H1 (cell line): Measurements from ENCODE around the gene DTX2. TPM values are rescaled to one million over a fixed set of nuclear protein-coding genes. Genes with fewer than 3 reads are reported as not detected.
"Not testable (repeated sequence)": the region's sequence is repeated elsewhere in the genome, so short reads cannot be mapped to it uniquely, and the experiment has no call there.

Experiments used
- CTCF ChIA-PET: fragments of 300-600 bp; sonication (Branson Sonifier 250); formaldehyde crosslinking; loops from one replicate; lab custom pipeline; 2021; ENCODE audit not compliant: partially characterized antibody; lab: Charles Lee
- POLR2A ChIA-PET: fragments of 300-600 bp; sonication (Branson Sonifier 250); formaldehyde crosslinking; loops from one replicate; lab custom pipeline; 2021; ENCODE audit warnings: inconsistent platforms; ENCODE audit not compliant: partially characterized antibody; lab: Charles Lee
- DNase-seq, 2 experiments: peaks; one replicate each; pipeline versions ENCODE4 v3.0.0 to v3.0.0-alpha.2; 2010 to 2022; ENCODE audit warnings: low spot score in 2 of 2, low read depth in 1 of 2, mixed read lengths in 1 of 2
- FAIRE-seq: peaks from 2 replicates; lab custom pipeline; 2011; peaks lifted over from hg19 to GRCh38; lab: Jason Lieb, UNC
- H2AFZ ChIP-seq: 2 replicates; pipeline ENCODE4 v1.8.1; 2012; ENCODE audit warnings: low read length, inconsistent platforms
- H2AK5ac ChIP-seq: 2 replicates; pipeline ENCODE4 v1.6.1; 2013; ENCODE audit warnings: low read depth, low read length
- H2BK120ac ChIP-seq: replicated peaks from 2 replicates; pipeline ENCODE3; 2013; ENCODE audit warnings: low read depth, low read length, inconsistent platforms
- H2BK12ac ChIP-seq: 2 replicates; pipeline ENCODE4 v1.6.1; 2013; ENCODE audit warnings: low read depth, low read length
- H2BK15ac ChIP-seq: 2 replicates; pipeline ENCODE4 v1.6.1; 2013; ENCODE audit warnings: low read length
- H2BK20ac ChIP-seq: 2 replicates; pipeline ENCODE4 v1.6.1; 2013; ENCODE audit warnings: low read length
- H2BK5ac ChIP-seq: 2 replicates; pipeline ENCODE4 v1.6.1; 2013; ENCODE audit warnings: low read depth, low read length
- H3K14ac ChIP-seq: 2 replicates; pipeline ENCODE4 v1.6.1; 2013; ENCODE audit warnings: inconsistent platforms; ENCODE audit not compliant: insufficient read length
- H3K18ac ChIP-seq: 2 replicates; pipeline ENCODE4 v1.6.1; 2013; ENCODE audit warnings: low read length; ENCODE audit errors: extremely low read depth
- H3K23ac ChIP-seq: 2 replicates; pipeline ENCODE4 v1.6.1; 2013; ENCODE audit warnings: inconsistent platforms; ENCODE audit not compliant: insufficient read length
- H3K23me2 ChIP-seq: 2 replicates; pipeline ENCODE4 v1.6.1; 2013; ENCODE audit warnings: low read depth, low read length
- H3K27ac ChIP-seq: 2 replicates; pipeline ENCODE4 v1.6.1; 2011; ENCODE audit warnings: low read depth, low read length, inconsistent platforms
- H3K27me3 ChIP-seq, 4 experiments: replicated peaks in 1 of 4; 1 replicate in 1 of 4; 2 replicates in 3 of 4; pipeline versions ENCODE4 v1.6.1 to v1.8.1; 2011 to 2013; ENCODE audit warnings: low read length in 3 of 4, mild to moderate bottlenecking in 3 of 4, inconsistent platforms in 2 of 4, mixed read lengths in 2 of 4, moderate library complexity in 1 of 4; ENCODE audit not compliant: control insufficient read depth in 3 of 4, insufficient read depth in 3 of 4; ENCODE audit errors: extremely low read depth in 1 of 4
- H3K36me3 ChIP-seq, 4 experiments: 2 replicates each; pipeline versions ENCODE4 v1.6.1 to v1.8.1; 2011 to 2013; ENCODE audit warnings: mild to moderate bottlenecking in 4 of 4, low read length in 3 of 4, moderate library complexity in 2 of 4, control low read depth in 1 of 4, inconsistent platforms in 1 of 4; ENCODE audit not compliant: insufficient read depth in 4 of 4, control insufficient read depth in 2 of 4
- H3K4ac ChIP-seq: replicated peaks from 2 replicates; pipeline ENCODE3; 2013; ENCODE audit warnings: low read length, low read depth, mixed read lengths, inconsistent platforms; ENCODE audit not compliant: insufficient read length
- H3K4me1 ChIP-seq, 4 experiments: replicated peaks in 1 of 4; 1 replicate in 1 of 4; 2 replicates in 3 of 4; pipeline versions ENCODE4 v1.6.1 to v1.8.1; 2011 to 2013; ENCODE audit warnings: low read length in 3 of 4, inconsistent platforms in 2 of 4, mixed read lengths in 1 of 4; ENCODE audit not compliant: insufficient read depth in 4 of 4, control insufficient read depth in 3 of 4
- H3K4me2 ChIP-seq, 2 experiments: 2 replicates each; pipeline versions ENCODE4 v1.6.1 to v1.8.1; 2011 to 2013; ENCODE audit warnings: low read depth in 2 of 2, low read length in 2 of 2, control low read depth in 1 of 2, inconsistent platforms in 1 of 2, mild to moderate bottlenecking in 1 of 2; ENCODE audit not compliant: insufficient read depth in 1 of 2
- H3K4me3 ChIP-seq, 4 experiments: fragments of 200-600, 300-600 bp in 1 of 4; sonication (generic), shearing (Covaris generic), sonication (Bioruptor Twin) in 1 of 4; 2 replicates each; pipeline versions ENCODE4 v1.5.1 to v1.8.1; 2011 to 2016; ENCODE audit warnings: low read length in 4 of 4, low read depth in 3 of 4, control low read depth in 2 of 4, inconsistent platforms in 2 of 4, mild to moderate bottlenecking in 2 of 4, mixed read lengths in 1 of 4, moderate library complexity in 1 of 4; ENCODE audit not compliant: insufficient read depth in 2 of 4; ENCODE audit errors: extremely low read depth in 1 of 4
- H3K56ac ChIP-seq: replicated peaks from 2 replicates; pipeline ENCODE3; 2013; ENCODE audit warnings: low read depth, mild to moderate bottlenecking, mixed read lengths, low read length, inconsistent platforms; ENCODE audit not compliant: insufficient read length
- H3K79me1 ChIP-seq: 2 replicates; pipeline ENCODE4 v1.6.1; 2013; ENCODE audit warnings: low read depth, low read length, control low read depth
- H3K79me2 ChIP-seq, 2 experiments: 2 replicates each; pipeline versions ENCODE4 v1.6.1 to v1.8.1; 2012 to 2013; ENCODE audit warnings: low read length in 2 of 2, mild to moderate bottlenecking in 2 of 2, inconsistent platforms in 1 of 2; ENCODE audit not compliant: insufficient read depth in 2 of 2, control insufficient read depth in 1 of 2
- H3K9ac ChIP-seq, 4 experiments: replicated peaks in 1 of 4; 1 replicate in 1 of 4; 2 replicates in 3 of 4; pipeline versions ENCODE4 v1.6.1 to v1.8.1; 2011 to 2013; ENCODE audit warnings: low read depth in 3 of 4, low read length in 3 of 4, control low read depth in 2 of 4, mild to moderate bottlenecking in 2 of 4, moderate library complexity in 2 of 4, inconsistent platforms in 1 of 4; ENCODE audit errors: extremely low read depth in 1 of 4
- H3K9me3 ChIP-seq, 2 experiments: 2 replicates each; pipeline versions ENCODE4 v1.6.1 to v1.8.1; 2012 to 2013; ENCODE audit warnings: mild to moderate bottlenecking in 2 of 2, moderate library complexity in 2 of 2, control low read depth in 1 of 2, inconsistent platforms in 1 of 2, low read depth in 1 of 2, low read length in 1 of 2, mixed read lengths in 1 of 2; ENCODE audit not compliant: insufficient read depth in 2 of 2
- H4K20me1 ChIP-seq, 2 experiments: replicated peaks in 1 of 2; 2 replicates each; pipeline versions ENCODE3 to v1.8.1; 2011 to 2013; ENCODE audit warnings: inconsistent platforms in 2 of 2, low read length in 2 of 2, mild to moderate bottlenecking in 1 of 2; ENCODE audit not compliant: insufficient read depth in 2 of 2, control insufficient read depth in 1 of 2
- H4K5ac ChIP-seq: 2 replicates; pipeline ENCODE4 v1.6.1; 2013; ENCODE audit warnings: low read length, low read depth, mixed read lengths, inconsistent platforms; ENCODE audit not compliant: insufficient read length
- H4K8ac ChIP-seq: 2 replicates; pipeline ENCODE4 v1.8.0; 2013; ENCODE audit warnings: mild to moderate bottlenecking, moderate library complexity, low read length, inconsistent platforms; ENCODE audit not compliant: insufficient read depth; ENCODE audit errors: extremely low read depth
- H4K91ac ChIP-seq: replicated peaks from 2 replicates; pipeline ENCODE3; 2013; ENCODE audit warnings: low read length, mixed read lengths, inconsistent platforms; ENCODE audit not compliant: insufficient read length
- WGBS, 2 experiments: shearing (Covaris generic) in 1 of 2; methylation state at CpG; one replicate each; pipeline versions ENCODE4 v1.1.6 to v1.1.7; 2013 to 2015; ENCODE audit warnings: low lambda C conversion rate in 2 of 2, mixed read lengths in 2 of 2, inconsistent platforms in 1 of 2, low coverage in 1 of 2, missing lambda C conversion rate in 1 of 2; ENCODE audit not compliant: insufficient replicate concordance in 2 of 2, insufficient coverage in 1 of 2, insufficient read length in 1 of 2; ENCODE audit errors: extremely low coverage in 1 of 2, missing lambda C conversion rate in 1 of 2; 5-methylcytosine and 5-hydroxymethylcytosine counted together
- polyA plus RNA-seq, 7 experiments: library from polyadenylated mRNA; depleted of rRNA in 3 of 7; stranded (reverse) in 5 of 7; unstranded in 2 of 7; fragments of >200 nt in 5 of 7; fragments of 200-250 nt in 2 of 7; gene quantifications; 1 replicate in 5 of 7; 2 replicates in 1 of 7; 4 replicates in 1 of 7; pipeline versions ENCODE4 v1.2.1 to v1.2.3, GENCODE V29; 2011 to 2013; ENCODE audit warnings: missing spikeins in 2 of 7, mixed read lengths in 2 of 7
- total RNA-seq: library from RNA; stranded (reverse); fragmentation: NEBNext Ultra II Directional; extraction: Animal tissue kit (Norgen Biotek cat#: 25700); gene quantifications from 2 replicates; pipeline ENCODE4 v1.2.1, GENCODE V29; 2021

DTX2 gene
- total and polyA plus RNA-seq, 2 of the 8 experiments (the other 6 are each of a cell fraction or from before 2014, with no cell fraction given): 37.4 to 59.1 TPM

DNA sequence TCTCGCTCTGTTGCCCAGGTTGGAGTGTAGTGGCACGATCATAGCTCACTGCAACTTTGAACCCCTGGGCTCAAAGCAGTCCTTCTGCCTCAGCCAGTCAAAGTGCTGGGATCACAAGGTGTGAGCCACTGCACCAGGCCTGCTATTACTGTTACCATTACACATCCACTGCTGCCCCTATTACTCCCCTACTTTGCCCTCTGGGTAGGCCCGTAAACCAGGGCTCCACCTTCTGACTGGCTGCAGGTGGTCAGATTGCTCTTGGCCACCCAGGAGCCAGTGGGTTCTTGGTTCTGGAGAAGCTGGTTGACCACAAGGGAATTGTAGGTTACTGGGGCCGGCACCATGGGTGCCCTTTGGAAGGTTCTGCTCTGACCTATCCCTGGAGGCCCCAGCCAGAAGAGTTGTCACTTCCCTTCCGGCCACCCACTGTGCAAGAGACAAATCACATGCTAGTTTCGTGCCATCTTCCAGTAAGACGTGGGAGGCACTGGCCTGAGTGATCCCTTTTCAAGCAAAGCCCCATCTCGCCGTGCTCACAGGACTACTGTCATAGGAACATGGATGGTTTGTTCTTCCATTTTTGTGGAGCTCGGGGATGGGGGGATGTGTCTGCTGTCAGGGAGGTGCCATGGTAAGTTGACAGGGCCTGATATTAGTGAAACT is 10.2 kb downstream of the DTX2 start:
- H3K4me2 ChIP-seq, H2BK15ac ChIP-seq, H4K8ac ChIP-seq, POLR2A ChIA-PET, H3K23ac ChIP-seq, H3K36me3 ChIP-seq, H3K56ac ChIP-seq, H3K4me1 ChIP-seq, CTCF ChIA-PET, H2BK5ac ChIP-seq, H2BK120ac ChIP-seq, H4K20me1 ChIP-seq, H3K9ac ChIP-seq, H4K91ac ChIP-seq, H3K4ac ChIP-seq, H3K23me2 ChIP-seq, H3K4me3 ChIP-seq, H2BK12ac ChIP-seq, H3K14ac ChIP-seq, H3K79me2 ChIP-seq, H3K27ac ChIP-seq, H3K18ac ChIP-seq, FAIRE-seq, H4K5ac ChIP-seq, DNase-seq, H2AFZ ChIP-seq, H3K27me3 ChIP-seq, H3K79me1 ChIP-seq, H3K9me3 ChIP-seq, H2BK20ac ChIP-seq, H2AK5ac ChIP-seq: not testable (repeated sequence)
- WGBS, 2 experiments: 81% methylated on average over 7 of the region's 10 CpGs; no CpG with 5 or more reads in 1 of the 2 experiments

DNA sequence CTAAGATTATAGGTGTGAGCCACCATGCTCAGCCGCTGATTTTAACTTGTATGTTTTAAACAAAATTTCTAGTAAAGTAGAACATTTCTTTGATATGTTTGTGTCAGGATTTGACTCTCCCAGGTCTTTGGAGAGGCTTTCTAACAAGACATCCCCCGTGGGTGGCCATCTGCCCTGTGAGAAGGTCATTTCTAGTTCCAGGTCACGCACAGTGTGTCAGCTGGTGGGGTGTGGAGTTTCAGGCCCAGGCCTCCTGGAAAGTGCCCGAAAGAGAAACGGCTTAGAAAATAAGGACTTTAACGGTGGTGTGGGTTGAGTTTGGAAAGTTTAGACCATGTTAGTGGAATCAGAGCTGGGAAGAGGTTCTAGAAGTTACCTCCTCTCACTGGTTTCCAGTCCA is 11.6 kb downstream of the DTX2 start:
- H3K4me3 ChIP-seq, H3K9ac ChIP-seq, FAIRE-seq, H2BK5ac ChIP-seq, H3K4ac ChIP-seq, H3K79me2 ChIP-seq, CTCF ChIA-PET, H4K5ac ChIP-seq, H3K9me3 ChIP-seq, H4K91ac ChIP-seq, H3K27ac ChIP-seq, H3K18ac ChIP-seq, H2BK120ac ChIP-seq, H2BK15ac ChIP-seq, H3K23me2 ChIP-seq, H3K23ac ChIP-seq, H3K14ac ChIP-seq, H2AK5ac ChIP-seq, H4K20me1 ChIP-seq, H3K36me3 ChIP-seq, DNase-seq, H2BK12ac ChIP-seq, H3K4me2 ChIP-seq, H3K56ac ChIP-seq, H4K8ac ChIP-seq, H3K4me1 ChIP-seq, H3K79me1 ChIP-seq, H2AFZ ChIP-seq, H3K27me3 ChIP-seq, H2BK20ac ChIP-seq, POLR2A ChIA-PET: not testable (repeated sequence)
- 86% methylated on average over 2 of the region's 6 CpGs; no CpG with 5 or more reads in 1 of the 2 experiments for WGBS, 2 experiments
